Effector memory CD4-positive, alpha-beta T cell (primary cell): Measurements from ENCODE around the gene DNMT3B.

ENCODE experiments used
- DNase-seq, 3 donors: peaks; one replicate each; pipeline ENCODE4 v3.0.0-alpha.2; 2020
- H3K27ac ChIP-seq: 2 replicates; pipeline ENCODE4 v1.7.0; 2013; ENCODE audit warnings: mild to moderate bottlenecking, low read length, moderate library complexity; ENCODE audit not compliant: insufficient read depth, poor library complexity, severe bottlenecking
- H3K27me3 ChIP-seq: replicated peaks from 2 replicates; pipeline ENCODE4 v1.7.0; 2013; ENCODE audit warnings: mild to moderate bottlenecking, low read length; ENCODE audit not compliant: insufficient read depth, control insufficient read depth, poor library complexity, severe bottlenecking
- H3K36me3 ChIP-seq: 2 replicates; pipeline ENCODE4 v1.7.0; 2013; ENCODE audit warnings: mild to moderate bottlenecking, low read length, moderate library complexity; ENCODE audit not compliant: control insufficient read depth, insufficient read depth
- H3K4me1 ChIP-seq: 2 replicates; pipeline ENCODE4 v1.7.0; 2013; ENCODE audit warnings: low read length, mild to moderate bottlenecking; ENCODE audit not compliant: control insufficient read depth, insufficient read depth, poor library complexity, severe bottlenecking
- H3K4me3 ChIP-seq: 2 replicates; pipeline ENCODE4 v1.7.0; 2013; ENCODE audit warnings: low read length, low read depth, mild to moderate bottlenecking; ENCODE audit not compliant: insufficient read depth, poor library complexity, severe bottlenecking
- H3K9me3 ChIP-seq: 2 replicates; pipeline ENCODE4 v1.7.0; 2013; ENCODE audit warnings: mild to moderate bottlenecking, low read length, moderate library complexity; ENCODE audit not compliant: control insufficient read depth

DNMT3B gene

DNA sequence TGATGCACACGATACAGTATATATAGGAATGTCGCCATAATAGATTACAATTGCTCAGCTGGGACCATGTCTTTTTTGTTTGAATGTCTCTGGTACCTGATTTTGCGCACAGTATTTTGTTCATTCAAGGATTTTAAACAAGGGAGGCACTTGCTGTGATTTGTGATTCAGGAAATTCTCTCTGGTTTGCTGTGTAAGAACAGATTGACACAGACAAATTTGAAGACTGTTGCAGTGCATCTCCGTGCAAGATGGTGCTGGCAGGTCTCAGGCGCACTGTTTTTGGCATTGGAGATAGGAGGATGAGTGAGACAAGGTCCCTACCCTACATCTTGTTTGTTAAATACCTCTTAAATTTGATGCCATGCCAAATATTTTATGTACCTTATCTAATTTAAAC lies 60.0 kb downstream of the DNMT3B start:
- Histone ChIP-seq H3K4me1 (peaks cover 27% of the 10 kb centered on the region), H3K27me3 (no peaks in the 10 kb centered on the region), H3K27ac (no peak overlapping the region), H3K36me3 (peaks cover 7% of the 10 kb centered on the region), H3K4me3 (no peak overlapping the region), H3K9me3 (no peaks in the 10 kb centered on the region)
- DNase-seq: no peak

DNA sequence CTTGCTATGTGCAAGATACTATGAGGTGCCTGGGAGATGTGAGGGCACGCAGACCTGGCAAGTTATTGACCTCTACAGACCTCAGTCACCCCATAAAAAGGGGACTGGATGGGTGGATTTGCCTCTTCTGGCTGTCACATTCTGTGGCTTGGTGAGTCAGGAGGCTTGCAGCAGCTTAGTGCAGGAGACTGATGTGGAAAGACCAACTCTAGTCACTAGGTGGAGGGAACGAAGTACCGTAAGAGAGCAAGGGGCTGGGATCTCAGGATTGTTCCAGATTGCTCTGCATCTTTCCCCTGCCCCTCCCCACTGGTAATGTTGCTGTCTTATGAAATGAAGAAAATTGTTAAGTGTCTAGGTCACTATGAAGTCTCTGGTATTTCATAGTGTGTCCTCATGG lies 60.9 kb downstream of the DNMT3B start:
- no peak for DNase-seq
- Histone ChIP-seq H3K27ac (no peak overlapping the region), H3K4me3 (no peak overlapping the region), H3K36me3 (peaks cover 13% of the 10 kb centered on the region), H3K4me1 (peaks cover 27% of the 10 kb centered on the region), H3K9me3 (no peaks in the 10 kb centered on the region), H3K27me3 (no peaks in the 10 kb centered on the region)

DNA sequence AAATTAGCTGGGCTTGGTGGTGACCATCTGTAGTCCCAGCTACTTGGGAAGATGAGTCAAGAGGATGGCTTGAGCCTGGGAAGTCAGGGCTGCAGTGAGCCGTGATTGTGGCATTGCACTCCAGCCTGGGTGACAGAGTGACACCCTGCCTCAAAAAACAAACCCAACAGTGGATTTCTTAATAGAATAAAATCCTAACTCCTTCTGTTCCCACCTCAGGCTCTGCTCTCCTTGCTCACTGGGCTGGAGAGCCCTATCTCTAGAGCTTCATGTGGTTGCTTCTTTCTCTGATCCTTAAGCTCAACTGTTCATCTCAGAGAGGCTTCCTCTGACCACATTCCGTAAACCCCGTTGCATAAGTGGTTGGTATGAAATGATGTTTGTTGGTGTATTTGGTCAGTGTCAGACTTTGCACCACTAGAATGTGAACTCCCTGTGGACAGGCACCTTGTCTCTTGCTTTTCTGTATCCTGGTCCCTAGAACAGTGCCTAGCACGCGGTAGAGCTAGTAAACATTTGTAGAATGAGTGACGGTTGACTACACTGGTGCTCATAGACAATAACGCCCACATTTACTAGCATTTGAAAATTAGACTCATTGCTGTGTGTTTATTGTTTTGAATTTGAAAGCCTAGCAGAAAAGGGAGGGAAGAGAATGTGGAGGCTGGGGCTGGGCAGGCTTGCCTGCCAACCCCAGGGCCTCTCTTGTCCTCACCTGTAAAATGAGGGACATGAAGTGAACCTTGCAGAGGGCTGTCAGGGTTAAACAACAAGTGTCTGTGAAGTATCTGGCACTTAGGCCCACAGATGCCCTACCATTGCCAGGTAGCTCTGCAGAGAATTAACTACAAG lies 61.8 kb downstream of the DNMT3B start:
- Histone ChIP-seq H3K9me3 (no peaks in the 10 kb centered on the region), H3K36me3 (peaks cover 20% of the 10 kb centered on the region), H3K4me3 (no peak overlapping the region), H3K4me1 (peaks cover 28% of the 10 kb centered on the region), H3K27me3 (no peaks in the 10 kb centered on the region), H3K27ac (no peak overlapping the region)
- DNase-seq: no peak

DNA sequence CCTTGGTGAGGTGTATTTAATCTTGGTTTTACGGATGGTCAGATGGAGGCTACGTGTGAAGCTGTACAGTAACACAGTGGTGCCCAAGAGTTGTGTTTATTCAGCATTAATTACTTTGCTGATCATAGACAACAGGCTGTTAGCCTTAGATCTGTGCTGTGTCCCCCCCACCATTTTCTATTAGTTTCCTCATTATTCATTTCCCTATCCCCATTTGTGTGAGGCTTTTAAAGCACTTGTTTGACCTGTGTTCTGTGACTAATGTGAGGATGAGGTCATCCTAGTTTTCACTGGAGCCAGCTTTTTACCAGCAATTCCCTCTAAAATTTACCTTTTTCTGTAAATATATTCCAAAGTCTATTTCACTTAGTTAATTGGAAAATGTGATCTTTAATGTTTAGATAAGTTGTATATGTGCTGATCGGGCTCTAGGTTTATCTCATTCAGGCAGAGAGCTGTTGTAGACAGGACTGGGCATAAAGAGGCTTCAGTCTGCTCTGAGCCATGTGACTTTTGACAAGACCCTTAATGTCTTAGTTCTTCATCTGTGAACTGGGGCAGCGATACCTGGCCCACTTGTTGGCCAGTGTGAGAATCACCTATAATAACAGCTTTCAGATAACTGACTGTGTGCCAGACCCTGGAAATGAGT lies 66.0 kb downstream of the DNMT3B start:
- DNase-seq: no peak
- Histone ChIP-seq H3K4me3 (no peak overlapping the region), H3K36me3 (peaks cover 23% of the 10 kb centered on the region), H3K27ac (no peak overlapping the region), H3K4me1 (peaks cover 20% of the 10 kb centered on the region), H3K27me3 (no peaks in the 10 kb centered on the region), H3K9me3 (no peaks in the 10 kb centered on the region)

DNA sequence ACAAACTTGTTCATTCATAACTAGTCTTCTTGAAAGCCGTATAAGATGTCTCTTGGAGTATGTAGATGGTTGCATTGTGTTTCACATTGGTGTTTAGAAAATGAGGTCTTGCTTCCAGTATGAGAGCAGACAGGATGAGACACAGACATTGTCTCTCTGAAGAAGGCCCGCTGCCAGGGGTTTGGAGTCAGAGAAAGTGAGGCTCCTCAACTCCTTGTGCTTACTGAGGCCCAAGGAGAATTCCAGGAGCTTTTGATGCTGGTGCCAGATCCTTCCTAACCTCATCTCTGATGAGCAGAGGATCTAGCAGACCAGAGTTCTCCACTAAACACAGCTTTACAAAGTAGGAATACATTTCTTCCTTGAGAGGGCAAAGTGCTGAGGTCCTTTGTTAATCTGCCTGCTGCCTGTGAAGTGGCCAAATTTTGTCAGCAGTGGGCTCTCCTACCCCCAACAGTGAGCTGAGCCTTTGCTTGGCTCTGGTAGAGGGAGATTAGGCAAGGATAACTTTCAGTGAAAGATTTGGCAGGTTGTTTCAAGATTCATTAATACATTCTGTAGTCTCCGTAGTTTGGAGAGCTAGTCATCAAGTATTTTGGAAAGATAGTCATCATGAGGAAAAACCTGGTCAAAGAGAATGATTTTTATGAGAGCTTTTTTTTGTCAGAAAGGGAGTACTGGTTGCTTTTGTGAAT lies 67.3 kb downstream of the DNMT3B start:
- no peak for DNase-seq
- Histone ChIP-seq H3K4me1 (peaks cover 17% of the 10 kb centered on the region), H3K27me3 (no peaks in the 10 kb centered on the region), H3K4me3 (no peak overlapping the region), H3K9me3 (no peaks in the 10 kb centered on the region), H3K27ac (no peak overlapping the region), H3K36me3 (peaks cover 29% of the 10 kb centered on the region)

DNA sequence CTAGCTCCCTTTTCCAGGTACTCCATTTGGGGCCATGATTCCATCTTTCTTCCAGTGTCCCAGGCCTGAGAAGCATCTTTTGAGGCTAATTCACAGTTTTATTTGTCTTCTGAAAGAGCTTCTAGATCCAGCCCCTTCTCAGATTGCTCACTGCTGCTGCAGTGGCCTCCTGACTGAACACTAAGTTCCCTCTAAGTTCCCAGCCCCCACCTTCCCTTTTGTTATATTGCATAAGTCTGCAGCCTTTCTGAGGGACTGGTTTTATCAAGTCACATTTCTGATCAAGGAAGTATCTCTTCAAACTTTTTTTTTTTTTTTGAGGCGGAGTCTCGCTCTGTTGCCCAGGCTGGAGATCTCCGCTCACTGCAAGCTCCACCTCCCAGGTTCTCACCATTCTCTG lies 68.3 kb downstream of the DNMT3B start:
- no peaks in the 10 kb centered on the region for H3K27me3 ChIP-seq
- no peak for DNase-seq
- peaks cover 17% of the 10 kb centered on the region for H3K4me1 ChIP-seq
- no peak overlapping the region for H3K4me3 ChIP-seq
- H3K36me3 ChIP-seq: peaks cover 34% of the 10 kb centered on the region
- H3K27ac ChIP-seq: no peak overlapping the region
- H3K9me3 ChIP-seq: no peaks in the 10 kb centered on the region

DNA sequence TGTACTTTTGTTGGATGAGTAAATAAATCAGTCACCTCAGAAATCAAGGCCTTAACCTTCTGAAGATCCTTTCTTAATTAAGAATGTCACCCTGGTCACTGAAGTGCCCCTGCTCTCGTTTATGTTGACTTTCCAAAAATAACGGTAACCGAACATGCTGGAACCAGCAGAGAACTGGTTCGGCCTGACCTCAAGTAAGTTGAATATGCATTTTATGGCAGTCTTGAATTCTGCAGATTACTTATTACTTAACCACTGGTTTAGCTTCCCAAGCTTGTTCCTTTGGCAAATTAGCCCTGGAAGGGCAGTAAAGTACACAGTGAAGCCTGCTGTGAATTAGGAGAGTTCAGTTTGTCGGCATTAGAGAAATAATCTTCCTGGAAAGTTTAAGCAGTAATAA lies 69.8 kb downstream of the DNMT3B start:
- Histone ChIP-seq H3K9me3 (no peaks in the 10 kb centered on the region), H3K4me3 (no peak overlapping the region), H3K4me1 (peaks cover 17% of the 10 kb centered on the region), H3K36me3 (peaks cover 43% of the 10 kb centered on the region), H3K27ac (no peak overlapping the region), H3K27me3 (no peaks in the 10 kb centered on the region)
- DNase-seq: no peak

DNA sequence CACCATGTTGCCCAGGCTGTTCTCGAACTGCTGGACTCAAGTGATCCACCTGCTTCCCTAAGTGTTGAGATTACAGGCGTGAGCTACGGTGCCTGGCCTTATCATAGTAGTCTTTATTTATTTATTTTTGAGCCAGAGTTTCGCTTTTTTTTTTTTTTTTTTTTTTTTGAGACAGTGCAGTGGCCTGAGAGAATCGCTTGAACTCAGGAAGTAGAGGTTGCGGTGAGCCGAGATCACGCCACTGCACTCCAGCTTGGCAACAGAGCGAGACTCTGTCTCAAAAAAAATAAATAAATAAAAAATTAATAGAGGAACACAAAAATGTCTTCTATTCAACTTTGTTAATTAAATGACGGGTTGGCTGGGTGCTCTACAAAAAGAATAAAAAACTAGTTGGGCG lies 70.5 kb downstream of the DNMT3B start:
- no peaks in the 10 kb centered on the region for H3K9me3 ChIP-seq
- peak in 2 of 3 donors; percentile 9 to 22 for DNase-seq
- H3K4me1 ChIP-seq: peaks cover 17% of the 10 kb centered on the region
- H3K4me3 ChIP-seq: no peak overlapping the region
- peaks cover 44% of the 10 kb centered on the region for H3K36me3 ChIP-seq
- no peaks in the 10 kb centered on the region for H3K27me3 ChIP-seq
- H3K27ac ChIP-seq: no peak overlapping the region

DNA sequence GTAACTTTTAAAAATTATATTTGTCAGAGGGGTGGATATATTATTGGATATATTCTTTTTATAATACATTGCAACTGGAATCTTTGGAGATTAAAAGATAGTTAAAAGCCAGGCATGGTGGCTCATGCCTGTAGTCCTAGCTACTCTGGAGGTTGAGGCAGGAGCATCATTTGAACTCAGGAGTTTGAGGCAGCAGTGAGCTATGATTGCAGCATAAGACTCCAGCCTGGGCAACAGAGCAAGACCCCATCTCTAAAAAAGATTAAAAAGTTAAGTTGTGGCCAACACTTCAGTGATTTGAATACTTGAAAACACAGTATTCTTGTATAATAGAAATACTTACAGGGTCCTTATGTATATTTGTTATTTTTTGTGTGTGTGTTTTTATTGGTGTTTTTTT lies 72.8 kb downstream of the DNMT3B start:
- Histone ChIP-seq H3K4me1 (peaks cover 10% of the 10 kb centered on the region), H3K27me3 (no peaks in the 10 kb centered on the region), H3K36me3 (peaks cover 57% of the 10 kb centered on the region), H3K9me3 (no peaks in the 10 kb centered on the region), H3K4me3 (no peak overlapping the region), H3K27ac (no peak overlapping the region)
- no peak for DNase-seq

DNA sequence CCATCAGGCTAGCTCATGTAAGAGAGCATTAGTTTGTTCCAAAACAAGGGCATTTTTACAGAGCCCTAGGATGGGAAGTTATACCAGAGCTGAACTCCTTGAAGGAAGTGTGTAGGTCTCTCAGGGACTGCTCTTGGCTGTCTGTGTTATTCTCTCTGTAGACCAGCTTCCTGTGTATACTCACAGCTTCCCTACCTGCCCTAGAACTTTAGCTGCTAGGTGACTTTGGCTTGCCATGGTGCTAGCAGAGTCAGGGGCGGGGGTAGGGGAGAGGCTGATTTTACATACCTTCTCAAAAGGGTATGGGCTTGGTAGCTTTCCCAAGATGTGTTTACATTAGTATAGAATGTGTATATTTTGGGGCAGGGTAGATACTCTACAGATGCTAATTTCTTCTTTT lies 75.0 kb downstream of the DNMT3B start:
- Histone ChIP-seq H3K36me3 (peaks cover 62% of the 10 kb centered on the region), H3K27ac (no peak overlapping the region)

More for the DNA sequence above, 75.0 kb downstream of the DNMT3B start:
- Histone ChIP-seq H3K4me1 (peaks cover 9% of the 10 kb centered on the region), H3K27me3 (no peaks in the 10 kb centered on the region), H3K9me3 (no peaks in the 10 kb centered on the region), H3K4me3 (no peak overlapping the region)
- no peak for DNase-seq
